DOHH2 (cell line): ENCODE data around the gene SLC2A3.

Experiments
- H3F3A ChIP-seq: fragments of 200-600 bp; sonication (generic), shearing (Covaris generic); 2 replicates; pipeline ENCODE4 v1.6.0; 2016; ENCODE audit warnings: antibody characterized with exemption, mild to moderate bottlenecking; ENCODE audit not compliant: control insufficient read depth, insufficient read depth
- H3K27ac ChIP-seq: fragments of 200-600 bp; sonication (generic); 2 replicates; pipeline ENCODE4 v1.5.1; 2014; ENCODE audit warnings: low read depth, mild to moderate bottlenecking, low read length, moderate library complexity
- H3K27me3 ChIP-seq: fragments of 200-600 bp; sonication (generic); 2 replicates; pipeline ENCODE4 v1.6.1; 2014; ENCODE audit warnings: mild to moderate bottlenecking, low read length, mixed read lengths; ENCODE audit not compliant: control insufficient read depth
- H3K36me3 ChIP-seq: fragments of 200-600 bp; sonication (generic); 2 replicates; pipeline ENCODE4 v1.6.1; 2014; ENCODE audit warnings: mild to moderate bottlenecking, low read length, moderate library complexity, mixed read lengths; ENCODE audit not compliant: control insufficient read depth
- H3K4me1 ChIP-seq: fragments of 200-600 bp; sonication (generic); 2 replicates; pipeline ENCODE4 v1.6.1; 2014; ENCODE audit warnings: mild to moderate bottlenecking, low read length, mixed read lengths; ENCODE audit not compliant: control insufficient read depth
- H3K4me2 ChIP-seq: fragments of 200-600 bp; sonication (generic); 2 replicates; pipeline ENCODE4 v1.6.0; 2014; ENCODE audit warnings: mild to moderate bottlenecking, low read length, moderate library complexity
- H3K4me3 ChIP-seq: fragments of 200-600 bp; sonication (generic); 2 replicates; pipeline ENCODE4 v1.5.1; 2014; ENCODE audit warnings: mild to moderate bottlenecking, low read length, mixed read lengths
- H3K79me2 ChIP-seq: fragments of 200-600 bp; sonication (generic); 2 replicates; pipeline ENCODE4 v1.6.1; 2014; ENCODE audit warnings: mild to moderate bottlenecking, low read length, mixed read lengths; ENCODE audit not compliant: control insufficient read depth
- H3K9me2 ChIP-seq: fragments of 200-600 bp; sonication (generic); replicated peaks from 2 replicates; pipeline ENCODE4 v1.6.1; 2014; ENCODE audit warnings: mild to moderate bottlenecking, low read length, mixed read lengths; ENCODE audit not compliant: control insufficient read depth
- H3K9me3 ChIP-seq: fragments of 200-600 bp; sonication (generic); 2 replicates; pipeline ENCODE4 v1.6.1; 2014; ENCODE audit warnings: antibody characterized with exemption, low read length, mixed read lengths; ENCODE audit not compliant: control insufficient read depth, insufficient read depth
- H4K20me1 ChIP-seq: fragments of 200-600 bp; sonication (generic); 2 replicates; pipeline ENCODE4 v1.6.0; 2014; ENCODE audit warnings: low read depth, mild to moderate bottlenecking, antibody characterized with exemption, low read length, moderate library complexity; ENCODE audit not compliant: control insufficient read depth, insufficient read depth
- CTCF ChIP-seq: fragments of 200-600 bp; sonication (generic); IDR thresholded peaks from one replicate; pipeline ENCODE4 v1.5.1; 2014; ENCODE audit warnings: antibody characterized with exemption, mild to moderate bottlenecking, low read depth, low read length; ENCODE audit not compliant: poor library complexity, severe bottlenecking
- EZH2phosphoT487 ChIP-seq: fragments of 200-600 bp; sonication (generic); IDR thresholded peaks from 2 replicates; pipeline ENCODE4 v1.6.1; 2017; ENCODE audit warnings: borderline replicate concordance, mild to moderate bottlenecking, antibody characterized with exemption, low read length, moderate library complexity, mixed read lengths

Gene SLC2A3

GRCh38 chr12:7879246-7879645 is 56.7 kb downstream of the SLC2A3 start:
- no peaks in the 10 kb centered on the region for H3K4me1 ChIP-seq
- TF ChIP-seq EZH2phosphoT487 (no peak), CTCF (no peak)
- H3F3A ChIP-seq: no peaks in the 10 kb centered on the region

GRCh38 chr12:7877420-7877819 is 58.6 kb downstream of the SLC2A3 start:
- no peaks in the 10 kb centered on the region for H3K4me1 ChIP-seq
- H3F3A ChIP-seq: no peaks in the 10 kb centered on the region
- TF ChIP-seq CTCF: no peak
- no peak for TF ChIP-seq EZH2phosphoT487
- H4K20me1 ChIP-seq: no peaks in the 10 kb centered on the region
- H3K36me3 ChIP-seq: no peaks in the 10 kb centered on the region
- no peaks in the 10 kb centered on the region for H3K9me3 ChIP-seq
- no peaks in the 10 kb centered on the region for H3K27me3 ChIP-seq
- H3K4me3 ChIP-seq: no peak overlapping the region
- no peak overlapping the region for H3K27ac ChIP-seq
- no peak overlapping the region for H3K4me2 ChIP-seq
- H3K79me2 ChIP-seq: no peaks in the 10 kb centered on the region
- no peaks in the 10 kb centered on the region for H3K9me2 ChIP-seq

More at GRCh38 chr12:7879246-7879645, 56.7 kb downstream of the SLC2A3 start:
- H3K9me2 ChIP-seq: no peaks in the 10 kb centered on the region
- H3K4me2 ChIP-seq: no peak overlapping the region
- H3K27me3 ChIP-seq: no peaks in the 10 kb centered on the region
- no peaks in the 10 kb centered on the region for H3K36me3 ChIP-seq
- H3K4me3 ChIP-seq: no peak overlapping the region
- H3K79me2 ChIP-seq: no peaks in the 10 kb centered on the region
- no peaks in the 10 kb centered on the region for H3K9me3 ChIP-seq
- H3K27ac ChIP-seq: no peak overlapping the region
- no peaks in the 10 kb centered on the region for H4K20me1 ChIP-seq

DNA sequence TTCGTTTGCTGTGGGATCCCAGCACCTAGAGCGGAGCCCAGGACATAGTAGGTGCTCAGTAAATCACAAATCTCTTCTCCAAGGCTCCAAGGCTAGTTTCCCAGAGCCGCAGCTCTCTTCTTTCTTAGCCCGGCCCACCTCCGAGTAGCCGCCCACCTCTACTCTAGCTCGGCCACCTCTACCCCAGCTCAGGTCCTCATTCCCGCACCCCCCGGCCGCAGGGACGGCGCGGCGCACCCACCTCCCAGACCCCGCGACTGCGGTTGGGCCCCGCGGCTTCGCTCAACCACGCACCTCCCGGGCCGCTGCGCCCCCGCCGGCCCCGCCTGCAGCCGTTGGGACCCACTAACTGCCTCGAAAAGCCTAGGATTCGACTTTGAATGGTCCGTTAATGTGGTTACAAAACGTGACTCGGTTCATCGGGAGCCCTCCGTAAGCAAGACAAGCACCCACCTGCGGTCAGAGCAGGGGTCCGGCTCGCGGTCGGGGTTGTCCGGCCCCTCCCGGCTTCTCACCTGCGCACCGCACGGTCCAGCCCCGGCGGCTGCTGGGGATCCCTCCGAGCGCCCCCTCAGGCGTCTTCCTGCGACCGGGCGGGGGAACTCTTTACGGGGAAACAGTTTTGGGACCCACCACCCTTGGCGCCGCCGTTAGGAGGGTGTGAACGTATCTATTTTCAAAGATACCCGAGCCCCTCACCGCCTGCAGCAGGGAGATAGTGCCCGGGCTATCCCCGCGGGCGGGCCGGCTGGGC is 63.2 kb downstream of the SLC2A3 start, which contains the start of gene SLC2A14:
SLC2A14 (minus strand) TSS at position 350 of the 754 bp plus-strand sequence. CDS start 3,035 bp downstream, outside the sequence.
- Histone ChIP-seq H3K9me3 (no peaks in the 10 kb centered on the region), H3K36me3 (no peaks in the 10 kb centered on the region), H3K4me3 (no peak within 1 kb of the TSS), H3K27me3 (no peaks in the 10 kb centered on the region), H3K9me2 (no peaks in the 10 kb centered on the region), H3K79me2 (no peaks in the 10 kb centered on the region), H3K4me2 (no peak within 1 kb of the TSS), H3K27ac (no peak within 1 kb of the TSS), H3F3A (no peaks in the 10 kb centered on the region), H4K20me1 (no peaks in the 10 kb centered on the region), H3K4me1 (no peaks in the 10 kb centered on the region)
- no peak for TF ChIP-seq CTCF
- TF ChIP-seq EZH2phosphoT487: no peak
